Measurements from ENCODE around the gene LOC128125822.

The LOC128125822 gene

GRCh38 chr6:63554782-63555181 lies 17.5 kb upstream of the LOC128125822 start:
- Mint-ChIP-seq H3K27ac (ENCODE audit: unreplicated experiment) (no peak overlapping the region), H3K4me3 (no peak overlapping the region), H3K36me3 (ENCODE audit: low read depth) (no peaks in the 10 kb centered on the region), H3K4me1 (no peaks in the 10 kb centered on the region), H3K9me3 (no peaks in the 10 kb centered on the region), H3K27me3 (ENCODE audit: low read depth) (peaks cover 6% of the 10 kb centered on the region)
- TF ChIP-seq CTCF (conservative IDR thresholded peaks at IDR 0.05), result no peak
- DNase-seq (ENCODE audit: low read depth, low spot score), result no peak

- H3K36me3 Mint-ChIP-seq (ENCODE audit: low read depth), result no peaks in the 10 kb centered on the region
- peaks cover 11% of the 10 kb centered on the region for H3K27me3 Mint-ChIP-seq (ENCODE audit: low read depth)
- DNase-seq (ENCODE audit: low read depth, low spot score), result no peak
- H3K4me1 Mint-ChIP-seq, result no peaks in the 10 kb centered on the region
- H3K4me3 Mint-ChIP-seq, result no peak overlapping the region
- H3K27ac Mint-ChIP-seq (ENCODE audit: unreplicated experiment), result no peak overlapping the region
- H3K9me3 Mint-ChIP-seq, result no peaks in the 10 kb centered on the region
- TF ChIP-seq CTCF (conservative IDR thresholded peaks at IDR 0.05), result no peak
Observed at GRCh38 chr6:63556369-63556768, 15.9 kb upstream of the LOC128125822 start.

GRCh38 chr6:63558278-63558677 lies 14.0 kb upstream of the LOC128125822 start:
- no peak for TF ChIP-seq CTCF (conservative IDR thresholded peaks at IDR 0.05)
- H3K9me3 Mint-ChIP-seq, result no peaks in the 10 kb centered on the region
- H3K36me3 Mint-ChIP-seq (ENCODE audit: low read depth), result no peaks in the 10 kb centered on the region
- peaks cover 21% of the 10 kb centered on the region for H3K27me3 Mint-ChIP-seq (ENCODE audit: low read depth)
- no peak overlapping the region for H3K27ac Mint-ChIP-seq (ENCODE audit: unreplicated experiment)
- H3K4me1 Mint-ChIP-seq, result no peaks in the 10 kb centered on the region
- H3K4me3 Mint-ChIP-seq, result no peak overlapping the region
- no peak for DNase-seq (ENCODE audit: low read depth, low spot score)

GRCh38 chr6:63560801-63561287 lies 11.4 kb upstream of the LOC128125822 start:
- no peak for DNase-seq (ENCODE audit: low read depth, low spot score)
- H3K4me3 Mint-ChIP-seq, result no peak overlapping the region
- peaks cover 31% of the 10 kb centered on the region for H3K27me3 Mint-ChIP-seq (ENCODE audit: low read depth)
- TF ChIP-seq CTCF (conservative IDR thresholded peaks at IDR 0.05), result no peak
- peaks cover 5% of the 10 kb centered on the region for H3K4me1 Mint-ChIP-seq
- no peaks in the 10 kb centered on the region for H3K9me3 Mint-ChIP-seq
- no peaks in the 10 kb centered on the region for H3K36me3 Mint-ChIP-seq (ENCODE audit: low read depth)
- no peak overlapping the region for H3K27ac Mint-ChIP-seq (ENCODE audit: unreplicated experiment)

GRCh38 chr6:63561288-63561687 lies 11.0 kb upstream of the LOC128125822 start:
- no peaks in the 10 kb centered on the region for H3K36me3 Mint-ChIP-seq (ENCODE audit: low read depth)
- peaks cover 35% of the 10 kb centered on the region for H3K27me3 Mint-ChIP-seq (ENCODE audit: low read depth)
- peaks cover 5% of the 10 kb centered on the region for H3K4me1 Mint-ChIP-seq
- no peaks in the 10 kb centered on the region for H3K9me3 Mint-ChIP-seq
- H3K4me3 Mint-ChIP-seq, result no peak overlapping the region
- TF ChIP-seq CTCF (conservative IDR thresholded peaks at IDR 0.05), result no peak
- no peak for DNase-seq (ENCODE audit: low read depth, low spot score)
- H3K27ac Mint-ChIP-seq (ENCODE audit: unreplicated experiment), result no peak overlapping the region

GRCh38 chr6:63563235-63563634 lies 9.0 kb upstream of the LOC128125822 start:
- no peak for DNase-seq (ENCODE audit: low read depth, low spot score)
- Mint-ChIP-seq H3K36me3 (ENCODE audit: low read depth) (no peaks in the 10 kb centered on the region), H3K9me3 (no peaks in the 10 kb centered on the region), H3K4me3 (no peak overlapping the region), H3K27me3 (ENCODE audit: low read depth) (peaks cover 43% of the 10 kb centered on the region), H3K27ac (ENCODE audit: unreplicated experiment) (no peak overlapping the region), H3K4me1 (peaks cover 5% of the 10 kb centered on the region)
- TF ChIP-seq CTCF (conservative IDR thresholded peaks at IDR 0.05), result no peak

Data from neural crest cell (in vitro differentiated cells).